ENCODE data around the gene IQCK.

GRCh38 chr16:19754644-19755036, 36.6 kb downstream of the IQCK start:
- TF ChIP-seq POLR2A (IDR thresholded peaks at IDR 0.05) (no peak), CTCF (IDR thresholded peaks at IDR 0.05) (no peak)
